SKM-1 treated with dmso at 0.1 percent for 144 hours (cell line): ENCODE measurements around the gene NPC1L1.

Experiments
- DNase-seq: peaks from one replicate; lab custom pipeline; 2025; ENCODE audit not compliant: unreplicated experiment; lab: John Stamatoyannopoulos, UW

Gene NPC1L1

DNA sequence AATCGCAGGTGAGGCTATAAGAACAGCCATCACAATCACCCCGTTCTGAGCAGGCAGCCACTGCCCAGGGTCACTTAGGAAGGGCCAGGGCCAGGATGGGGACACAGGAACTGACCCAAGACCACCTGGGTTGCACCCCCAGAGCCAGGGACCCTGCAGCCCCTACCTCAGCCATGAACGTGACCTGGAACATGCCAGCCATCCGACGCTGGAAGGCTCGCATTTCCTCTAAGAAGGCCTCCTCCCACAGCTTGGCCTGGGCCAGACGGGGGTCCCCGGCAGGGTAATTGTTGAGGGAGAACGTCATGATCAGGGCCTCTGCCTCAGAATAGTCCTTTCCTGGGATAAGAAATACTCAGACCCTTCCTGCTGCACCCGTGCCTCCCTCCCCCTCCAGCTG is 5.0 kb downstream of the NPC1L1 start:
- no peak for DNase-seq

DNA sequence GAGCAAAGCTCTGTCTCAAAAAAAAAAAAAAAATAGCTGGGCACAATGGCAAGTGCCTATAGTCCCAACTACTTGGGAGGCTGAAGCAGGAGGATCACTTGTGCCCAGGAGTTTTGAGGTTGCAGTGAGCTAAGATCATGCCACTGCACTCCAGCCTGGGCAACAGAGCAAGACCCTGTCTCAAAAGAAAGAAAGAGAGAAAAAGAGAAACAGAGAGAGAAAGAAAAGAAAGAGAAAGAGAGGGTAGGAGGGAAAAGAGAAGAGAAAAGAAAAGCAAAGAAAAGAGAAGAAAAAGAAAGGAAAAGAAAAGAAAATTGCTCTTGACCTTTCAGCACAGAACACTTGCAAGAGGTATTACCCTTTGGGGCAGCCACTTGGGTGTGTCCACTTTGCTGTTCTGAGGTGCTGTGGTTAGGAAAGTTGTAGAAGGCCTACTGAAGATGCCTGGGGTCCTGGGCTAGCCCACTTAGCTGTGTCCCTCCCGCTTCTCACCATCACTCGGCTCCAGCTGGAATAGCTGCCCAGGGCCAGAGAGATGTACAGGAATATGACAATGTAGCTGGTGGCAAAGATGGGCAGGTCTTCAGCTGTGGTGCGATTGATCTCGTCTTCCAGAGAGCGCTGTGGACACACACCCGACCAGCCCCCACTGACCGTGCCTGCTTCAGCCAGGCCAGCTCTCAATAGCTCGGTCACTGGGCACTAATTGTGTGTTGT is 5.6 kb downstream of the NPC1L1 start:
- DNase-seq, result no peak

DNA sequence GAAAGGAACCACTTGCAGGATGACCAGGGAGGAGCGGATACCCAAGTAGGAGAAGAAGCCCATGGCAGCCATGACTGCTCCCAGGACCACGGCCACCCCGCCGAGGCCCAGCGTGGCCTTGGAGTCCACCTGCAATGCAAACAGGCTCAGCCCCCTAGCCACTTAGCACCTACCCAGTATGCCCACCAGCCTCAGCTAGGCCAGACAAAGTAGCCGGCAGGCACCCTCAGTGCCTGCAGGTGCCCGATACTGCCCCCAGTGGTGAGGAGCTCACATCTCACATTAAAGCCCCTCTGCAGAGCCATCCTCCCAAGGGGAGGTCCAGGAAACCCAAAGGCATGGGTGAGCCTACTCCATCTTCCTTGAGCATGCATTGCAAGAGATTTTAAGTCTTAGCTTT is 6.6 kb downstream of the NPC1L1 start:
- peak; percentile 46 for DNase-seq

DNA sequence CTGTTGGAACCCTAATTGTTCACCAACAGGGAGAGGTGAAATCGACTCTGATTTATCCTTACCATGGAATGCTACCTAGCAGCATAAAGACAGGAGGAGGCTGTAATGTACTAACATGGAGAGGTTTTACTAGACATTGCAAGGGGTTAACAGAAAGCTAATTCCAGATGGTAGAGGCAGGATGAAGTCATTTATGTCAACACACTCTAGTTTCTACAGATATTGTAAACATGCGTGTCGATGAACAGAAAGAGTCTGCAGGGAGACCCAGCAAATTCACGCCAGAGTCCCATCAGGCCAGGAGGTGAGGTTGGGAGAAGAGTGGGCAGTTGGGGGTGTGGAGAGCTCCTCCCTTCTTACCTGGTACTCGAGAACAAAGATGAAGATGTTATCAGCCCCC is 7.0 kb downstream of the NPC1L1 start:
- DNase-seq, result no peak

DNA sequence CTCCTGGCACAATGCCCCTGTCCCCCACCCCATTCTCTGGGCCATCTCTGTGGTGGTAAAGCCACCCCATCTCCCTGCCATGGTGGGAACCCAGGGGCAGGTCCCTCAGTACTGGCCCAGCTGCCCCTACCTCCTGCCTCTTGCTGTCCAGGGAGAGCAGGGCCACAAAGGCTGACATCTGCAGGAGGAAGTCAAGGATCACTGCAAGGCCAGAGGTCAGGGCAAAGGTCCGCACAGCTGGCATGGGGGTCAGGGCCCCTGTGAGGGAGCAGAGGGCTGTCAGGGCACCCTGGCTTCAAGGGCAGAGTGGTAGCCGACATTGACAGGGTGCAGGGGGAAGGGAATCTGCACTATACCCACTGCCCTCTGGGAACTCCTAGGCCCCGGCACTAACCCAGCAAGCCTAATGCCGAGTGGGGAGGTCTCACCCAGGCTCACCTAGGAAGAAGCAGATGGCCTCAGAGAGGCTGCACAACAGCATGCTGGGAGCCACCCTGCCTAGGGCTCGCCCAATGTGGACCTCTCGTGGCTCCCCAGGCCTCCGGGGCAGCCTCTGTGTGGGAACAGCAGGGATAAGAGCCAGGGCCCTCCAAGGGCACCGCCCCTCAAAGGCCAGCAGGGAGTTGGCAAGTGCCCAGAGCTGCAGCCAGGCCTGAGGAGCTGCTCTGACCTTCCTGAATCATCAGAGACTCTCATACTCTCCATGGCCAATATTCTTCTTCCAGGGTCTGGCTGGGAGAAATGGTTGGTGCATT is 7.7 kb downstream of the NPC1L1 start:
- no peak for DNase-seq

DNA sequence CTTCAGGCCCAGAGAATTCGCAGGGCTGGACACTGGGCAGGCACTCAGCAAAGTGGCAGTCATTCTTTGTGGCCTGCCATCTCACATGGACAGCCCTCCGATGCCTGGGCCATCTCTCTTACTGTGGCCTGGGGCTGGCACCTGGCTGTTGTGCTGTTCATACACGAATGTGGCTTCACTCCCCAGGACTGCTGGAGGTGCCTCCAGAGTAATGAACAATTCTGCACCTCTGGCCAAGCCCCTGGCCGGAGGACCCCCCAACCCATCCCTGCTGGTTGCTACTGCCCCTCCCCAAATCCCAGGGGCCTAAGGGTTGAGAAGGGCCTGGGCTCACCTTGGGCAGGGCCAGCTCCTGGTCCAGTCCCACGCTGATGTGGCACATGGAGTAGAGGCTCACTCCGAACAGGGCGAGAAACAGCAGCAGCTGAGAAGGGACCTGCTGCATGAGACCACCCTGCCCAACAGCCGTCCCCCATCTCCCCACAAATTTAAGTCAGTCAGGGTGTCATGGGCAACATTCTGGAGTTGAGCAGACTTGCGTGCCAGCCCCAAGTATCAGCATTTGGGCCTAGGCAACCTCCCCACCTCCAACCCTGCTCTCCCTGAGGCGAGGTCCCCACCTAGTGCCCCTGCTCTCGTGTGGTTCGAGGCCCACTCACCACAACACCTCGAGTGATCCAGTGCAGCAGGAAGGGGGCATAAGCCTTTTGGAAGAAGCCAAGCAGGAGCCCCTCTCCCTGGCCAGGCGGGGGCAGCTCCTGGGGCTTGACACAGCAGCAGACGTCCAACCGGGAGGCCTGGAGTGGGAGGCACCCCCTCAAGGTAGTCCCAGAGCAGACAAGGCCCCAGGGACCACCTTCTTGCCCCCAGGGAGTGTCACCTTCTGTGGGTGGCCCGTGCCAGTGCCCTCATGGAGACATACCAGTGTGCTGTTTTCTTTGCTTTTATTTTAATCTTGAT is 9.4 kb downstream of the NPC1L1 start:
- no peak for DNase-seq

DNA sequence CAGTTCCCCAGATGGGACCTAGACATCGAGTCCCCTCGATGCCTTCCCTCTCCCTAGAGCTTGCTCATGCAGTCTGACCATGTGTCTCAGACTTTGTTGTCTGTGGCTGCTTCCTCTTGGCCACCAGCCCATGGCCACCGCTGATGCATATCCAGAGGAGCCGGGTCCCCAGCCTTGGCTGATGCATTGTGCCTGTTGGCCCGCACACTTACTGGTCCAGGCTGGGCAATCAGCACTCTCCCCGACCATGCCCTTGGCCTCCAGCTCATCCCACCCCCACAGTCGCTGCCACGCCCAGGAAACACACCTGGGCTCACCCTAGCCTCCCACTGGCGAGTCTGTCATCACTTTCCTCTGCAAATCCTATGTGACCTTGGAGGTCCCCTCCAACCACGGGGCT is 10.1 kb downstream of the NPC1L1 start:
- no peak for DNase-seq

DNA sequence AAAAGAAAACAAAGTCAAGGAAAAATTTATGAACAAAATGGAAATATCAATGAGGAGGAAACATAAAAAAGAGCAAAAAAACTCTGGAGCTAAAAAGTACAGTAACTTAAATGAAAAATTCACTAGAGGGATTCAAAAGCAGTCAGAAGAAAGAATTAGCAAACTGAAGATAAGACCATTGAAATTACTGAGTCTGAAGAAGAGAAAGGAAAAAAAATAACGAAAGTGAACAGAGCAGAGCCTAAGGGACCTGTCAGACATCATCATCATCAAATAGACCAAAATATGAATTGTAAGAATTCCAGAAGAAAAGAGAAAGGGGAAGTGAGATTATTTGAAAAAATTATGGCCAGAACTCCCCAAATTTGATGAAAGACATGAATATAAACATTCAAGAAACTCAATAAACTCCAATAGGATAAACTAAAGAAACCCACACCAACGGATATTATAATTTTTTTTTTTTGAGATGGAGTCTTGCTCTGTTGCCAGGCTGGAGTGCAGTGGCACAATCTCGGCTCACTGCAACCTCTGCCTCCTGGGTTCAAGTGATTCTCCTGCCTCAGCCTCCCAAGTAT is 16.2 kb downstream of the NPC1L1 start:
- no peak for DNase-seq

DNA sequence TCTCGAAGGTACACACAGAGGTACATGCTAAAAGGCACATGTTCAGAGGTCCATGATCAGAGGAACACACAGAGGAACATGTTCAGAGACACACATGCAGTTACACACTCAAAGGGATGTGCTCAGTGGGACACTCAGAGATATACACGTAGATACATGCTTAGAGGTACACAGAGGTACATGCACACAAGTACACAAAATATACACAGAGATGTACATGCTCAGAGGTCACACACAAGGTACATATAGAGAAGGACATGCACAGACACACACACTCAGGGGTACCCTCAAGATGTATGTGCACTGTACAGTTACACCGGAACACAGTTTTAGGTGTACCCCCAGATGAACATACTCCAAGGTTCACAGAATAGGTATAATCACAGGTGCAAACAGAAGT is 18.8 kb downstream of the NPC1L1 start:
- DNase-seq, result no peak

DNA sequence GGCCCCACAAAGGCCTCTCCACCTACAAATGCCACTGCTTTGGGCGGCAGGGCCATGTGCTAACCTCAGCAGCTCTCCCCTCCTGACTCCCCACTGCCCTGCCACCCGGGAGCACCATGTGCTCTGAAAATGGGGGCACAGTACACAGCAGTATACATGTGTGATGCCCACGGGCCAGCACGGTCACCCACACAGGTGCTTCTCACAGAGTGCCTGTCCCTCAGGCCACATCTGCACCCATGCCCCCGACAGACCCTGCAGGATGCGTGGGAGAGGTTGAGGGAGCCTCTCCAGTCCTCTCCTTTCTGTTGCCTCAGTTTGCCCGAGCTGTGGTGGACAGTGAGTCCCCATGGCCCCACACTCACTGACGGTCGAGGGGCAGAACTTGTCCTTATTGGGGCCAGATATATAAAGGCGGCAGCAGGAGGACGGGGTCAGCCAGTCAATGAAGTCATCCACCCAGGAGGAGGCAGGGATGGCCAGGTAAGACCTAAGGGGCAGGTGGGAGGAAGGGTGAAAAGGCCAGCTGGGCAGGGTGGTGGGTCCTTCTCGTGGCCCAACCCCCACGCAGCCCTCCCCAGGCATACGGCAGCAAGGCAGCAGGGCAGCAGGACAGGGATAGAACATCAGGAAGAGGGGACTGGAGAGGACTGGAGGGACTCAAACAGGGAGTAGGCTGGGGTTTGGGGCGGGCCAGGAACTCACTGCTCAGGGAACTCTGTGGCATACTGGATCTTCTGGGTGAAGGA is 19.6 kb downstream of the NPC1L1 start:
- no peak for DNase-seq

DNA sequence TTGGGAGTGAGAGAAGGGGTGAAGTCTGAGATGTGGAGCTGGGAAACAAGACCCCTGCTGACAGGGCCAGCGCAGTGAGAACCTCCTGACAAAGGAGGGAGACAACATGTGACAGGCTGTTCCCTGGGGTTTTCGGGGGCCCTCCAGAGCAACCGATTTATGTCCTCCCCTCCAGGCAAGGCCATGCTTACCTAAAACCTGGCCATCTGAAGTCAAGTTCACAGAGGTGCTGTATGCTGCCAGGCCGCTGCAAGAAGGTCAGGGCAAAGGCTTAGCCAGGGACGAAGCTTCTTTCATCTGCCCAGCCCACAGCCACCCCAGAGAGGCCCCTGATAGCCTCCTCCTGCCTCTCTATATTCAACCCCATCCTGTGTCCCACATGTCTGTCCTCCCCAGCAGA is 20.6 kb downstream of the NPC1L1 start:
- DNase-seq, result no peak

DNA sequence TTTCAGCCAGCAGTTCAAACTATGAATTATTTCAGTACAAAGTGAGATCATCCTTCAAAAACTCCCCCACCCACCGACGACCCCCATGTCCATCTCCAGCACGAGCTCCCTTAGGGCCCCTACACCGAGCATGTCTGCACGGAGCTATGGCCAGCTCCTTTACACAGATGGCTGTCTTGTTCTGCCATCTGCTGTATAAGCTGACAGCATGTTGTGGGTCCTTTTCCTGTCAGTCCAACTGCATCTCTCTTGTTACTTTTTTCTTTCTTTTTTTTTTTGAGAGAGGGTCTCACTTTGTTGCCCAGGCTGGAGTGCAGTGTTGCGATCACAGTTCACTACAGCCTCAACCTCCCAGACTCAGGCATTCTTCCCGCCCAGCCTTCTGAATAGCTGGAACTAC is 21.6 kb downstream of the NPC1L1 start:
- DNase-seq, result no peak

DNA sequence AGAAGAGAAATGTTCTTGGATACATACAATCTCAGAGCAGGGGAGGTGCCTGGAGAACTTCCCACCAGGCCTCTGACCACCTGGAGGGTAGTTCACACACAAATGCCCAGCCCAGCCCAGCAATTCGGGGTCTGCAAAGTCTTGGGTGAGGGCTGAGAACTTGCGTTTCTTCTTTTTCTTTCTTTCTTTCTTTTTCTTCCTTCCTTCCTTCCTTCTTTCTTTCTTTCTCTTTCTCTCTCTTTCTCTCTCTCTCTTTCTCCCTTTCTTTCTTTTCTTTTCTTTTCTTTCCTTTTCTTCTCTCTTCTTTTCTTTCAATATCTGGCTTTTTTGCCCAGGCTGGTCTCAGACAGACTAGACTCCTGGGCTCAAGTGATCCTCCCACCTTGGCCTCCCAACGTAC is 22.4 kb downstream of the NPC1L1 start:
- no peak for DNase-seq

DNA sequence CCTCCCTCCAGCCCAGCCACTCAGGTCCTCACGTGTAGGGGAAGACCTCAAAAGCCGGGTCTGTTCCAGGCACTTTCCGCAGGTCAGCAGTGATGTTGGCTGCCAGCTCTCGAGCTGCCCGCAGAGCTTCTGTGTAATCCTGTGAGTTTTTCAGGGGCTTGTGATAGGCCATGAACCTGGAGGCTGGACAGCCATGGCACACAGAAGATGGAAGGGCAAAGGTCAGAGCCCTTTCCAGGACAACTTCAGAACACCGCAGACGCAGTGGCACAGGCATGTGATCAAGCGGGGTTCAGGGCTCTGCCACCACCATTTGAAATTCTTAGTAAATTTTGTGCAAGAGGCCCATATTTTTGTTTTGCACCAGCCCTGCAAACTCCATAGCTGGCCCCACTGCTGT is 24.0 kb downstream of the NPC1L1 start:
- no peak for DNase-seq

DNA sequence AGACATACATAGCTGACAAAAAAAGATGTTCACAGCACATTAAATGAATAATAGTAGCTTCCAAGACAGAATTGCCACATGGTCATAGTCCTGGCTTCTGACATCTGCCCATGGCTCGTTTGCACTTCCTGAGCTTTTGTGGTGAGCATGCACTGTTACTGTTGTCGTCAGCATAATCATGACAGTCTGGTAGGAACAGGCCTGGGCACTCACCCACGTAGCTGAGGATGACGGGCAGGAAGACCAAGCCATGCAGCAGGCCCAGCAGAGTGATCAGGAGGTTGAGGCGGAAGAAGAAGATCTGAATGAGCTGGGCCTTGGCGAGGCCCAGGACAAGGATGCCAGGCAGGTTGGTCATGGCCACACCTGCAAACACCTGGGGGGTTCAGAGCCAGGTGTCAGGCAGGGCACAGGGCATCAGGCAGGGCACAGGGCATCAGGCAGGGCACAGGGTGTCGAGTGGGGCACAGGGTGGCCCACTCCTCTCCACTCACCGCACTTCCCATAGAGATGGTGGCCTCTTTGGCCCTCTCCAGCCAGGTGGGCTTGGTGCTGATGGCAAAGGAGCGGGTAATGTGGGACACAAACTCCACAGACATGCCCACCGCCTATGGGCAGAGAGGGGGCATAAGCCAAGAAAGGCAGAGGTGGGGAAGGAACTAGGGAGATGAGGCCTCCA is 25.4 kb downstream of the NPC1L1 start:
- no peak for DNase-seq

DNA sequence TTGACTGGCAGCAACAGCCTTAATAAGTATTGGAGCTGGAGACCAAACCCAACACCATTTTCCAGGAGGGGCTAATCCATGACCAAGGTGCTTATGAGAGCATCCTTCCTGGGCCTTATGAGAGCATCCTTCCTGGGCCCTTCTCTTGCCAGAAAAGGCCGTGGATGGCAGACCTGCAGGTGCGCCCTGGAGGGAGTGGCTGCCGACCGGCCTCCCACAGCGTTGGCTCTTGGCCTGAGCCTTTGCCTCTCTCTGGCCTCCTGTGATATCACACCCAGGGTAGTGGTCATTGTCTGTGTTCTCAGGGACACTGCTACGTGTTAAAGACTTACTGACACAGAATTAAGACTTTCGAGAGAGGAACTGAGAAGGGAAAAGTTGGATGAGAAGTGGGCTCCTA is 28.4 kb downstream of the NPC1L1 start:
- no peak for DNase-seq

DNA sequence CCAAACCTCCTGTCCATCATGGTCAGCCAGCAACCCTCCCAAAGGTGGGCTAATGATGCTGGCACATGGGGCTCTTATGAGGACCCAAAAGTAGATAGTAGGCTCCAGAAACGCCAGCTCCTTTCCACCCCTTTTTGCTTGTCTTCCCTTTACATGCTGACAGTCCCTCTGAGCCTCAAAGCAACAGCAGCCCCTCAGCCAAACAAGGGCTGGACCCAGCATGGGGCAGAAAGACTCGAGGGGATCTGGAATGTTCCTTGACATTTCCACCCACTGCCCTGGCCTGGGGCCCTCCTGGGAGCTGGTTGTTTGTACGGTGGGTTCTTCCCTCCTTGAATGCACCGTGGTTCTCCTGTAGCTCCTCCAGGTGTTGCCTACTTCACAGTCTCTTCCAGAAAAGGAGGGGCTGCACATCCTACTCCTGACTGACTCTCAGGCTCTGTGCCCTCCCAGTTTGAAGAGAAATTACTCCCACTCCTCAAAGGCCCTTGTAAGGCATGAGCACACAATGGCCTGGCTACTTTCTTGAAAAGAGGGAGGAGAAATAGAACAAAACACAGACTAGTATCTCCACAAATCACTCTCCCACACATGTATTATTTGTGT is 29.2 kb downstream of the NPC1L1 start:
- no peak for DNase-seq

DNA sequence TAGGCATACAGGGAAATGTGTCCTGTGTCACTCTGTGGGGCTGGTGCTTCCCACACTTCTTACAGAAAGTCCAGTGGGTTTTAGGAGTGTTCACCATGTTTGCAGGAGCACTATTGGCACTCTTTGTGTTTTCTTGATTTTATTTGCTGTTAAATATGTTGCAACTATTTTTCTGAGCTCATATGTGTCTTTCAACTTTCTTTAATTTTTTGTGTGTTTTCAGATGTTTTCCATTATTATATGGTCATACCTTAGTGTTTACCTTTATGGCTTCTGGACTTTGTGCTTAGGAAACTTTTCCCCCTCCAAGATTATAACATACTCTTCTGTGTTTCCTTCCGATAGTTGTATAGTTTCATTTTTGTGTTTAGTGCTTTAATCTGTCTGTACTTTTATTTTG is 29.9 kb downstream of the NPC1L1 start:
- no peak for DNase-seq

DNA sequence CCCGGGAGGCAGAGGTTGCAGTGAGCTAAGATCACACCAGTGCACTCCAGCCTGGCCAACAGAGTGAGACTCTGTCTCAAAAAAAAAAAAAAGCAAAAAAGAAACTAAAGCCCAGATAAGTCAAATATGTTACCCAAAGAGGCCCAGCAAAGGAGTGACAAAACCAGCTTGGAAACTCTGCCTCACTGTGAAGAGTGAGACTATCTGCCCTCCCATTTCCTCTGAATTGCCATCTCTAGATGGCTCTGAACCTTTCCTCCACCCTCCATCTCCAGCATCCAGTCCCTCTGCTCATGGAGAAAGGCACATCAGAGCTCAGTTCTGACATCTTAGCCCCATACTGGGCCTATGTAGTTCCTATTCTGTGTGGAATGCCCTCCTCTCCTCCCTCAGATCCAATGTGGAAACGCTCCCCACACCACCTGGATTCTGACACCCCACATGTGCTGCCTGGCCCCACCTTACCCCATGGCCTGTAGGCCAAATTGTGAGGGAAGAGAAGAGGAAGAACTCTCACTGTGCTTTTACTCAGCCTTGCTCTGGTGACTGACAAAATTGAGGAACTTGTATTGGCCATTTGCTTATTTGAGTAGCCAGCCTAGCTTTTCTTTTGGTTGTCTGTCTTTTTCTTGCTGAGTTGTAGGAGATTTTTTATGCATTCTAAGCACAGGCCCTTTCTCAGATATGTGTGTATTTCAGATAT is 32.7 kb downstream of the NPC1L1 start:
- DNase-seq, result peak; percentile 39
